GM21825 (cell line): ENCODE data around the gene TIMM17B.

Experiments used
- ATAC-seq: cut with Tn5 transposase; IDR thresholded peaks from one replicate; pipeline ENCODE4 v1.9.1; 2021; ENCODE audit warnings: mild to moderate bottlenecking, moderate library complexity; ENCODE audit not compliant: unreplicated experiment

The TIMM17B gene

GRCh38 chrX:48897625-48898306 is at the start of gene TIMM17B, which contains the start of gene PQBP1:
Gene TIMM17B, minus strand, starts transcription at chrX:48897768. Its CDS starts 19 bp downstream, at chrX:48897749.
Gene PQBP1, plus strand, starts transcription at chrX:48897930. Its CDS starts 580 bp downstream, at chrX:48898510.
- peak; percentile 77 for ATAC-seq

GRCh38 chrX:48945517-48946348 is 48.2 kb upstream of the TIMM17B start:
- ATAC-seq: no peak

- no peak for ATAC-seq
These were observed 45.3 kb upstream of the TIMM17B start for GRCh38 chrX:48942895-48943294.

GRCh38 chrX:48940404-48940955 is 42.9 kb upstream of the TIMM17B start:
- ATAC-seq: no peak

GRCh38 chrX:48939524-48940228 is 42.1 kb upstream of the TIMM17B start:
- no peak for ATAC-seq

GRCh38 chrX:48938721-48939425 is 41.3 kb upstream of the TIMM17B start:
- peak; percentile 51 for ATAC-seq

- ATAC-seq: peak; percentile 51
These were observed 39.7 kb upstream of the TIMM17B start for GRCh38 chrX:48937054-48937907.

GRCh38 chrX:48936429-48937053 is 39.0 kb upstream of the TIMM17B start:
- peak; percentile 2 for ATAC-seq

- ATAC-seq: no peak
These were observed 37.7 kb upstream of the TIMM17B start for GRCh38 chrX:48935301-48935670.

GRCh38 chrX:48934581-48935300 is 37.2 kb upstream of the TIMM17B start:
- ATAC-seq: no peak

GRCh38 chrX:48933757-48934156 is 36.2 kb upstream of the TIMM17B start:
- no peak for ATAC-seq

- no peak for ATAC-seq
These were observed 30.3 kb upstream of the TIMM17B start for GRCh38 chrX:48927736-48928382.

GRCh38 chrX:48927123-48927522 is 29.6 kb upstream of the TIMM17B start:
- ATAC-seq: no peak

- no peak for ATAC-seq
These were observed 26.7 kb upstream of the TIMM17B start for GRCh38 chrX:48924270-48924669.

- no peak for ATAC-seq
These were observed 26.2 kb upstream of the TIMM17B start for GRCh38 chrX:48923771-48924170.

GRCh38 chrX:48920718-48921104 is 23.1 kb upstream of the TIMM17B start:
- ATAC-seq: no peak

- ATAC-seq: no peak
These were observed 22.6 kb upstream of the TIMM17B start for GRCh38 chrX:48919947-48920717.
